Activated CD4-positive, alpha-beta T cell treated with anti-CD3 and anti-CD28 coated beads, Interleukin-2, amount 50 U/mL, for 48 hours (primary cell): ENCODE measurements around the gene GLB1L.
"Not testable (repeated sequence)": the region's sequence is repeated elsewhere in the genome, so short reads cannot be mapped to it uniquely, and the experiment has no call there.

Experiments used
- DNase-seq, 2 experiments: peaks; one replicate each; pipeline ENCODE4 v3.0.0-alpha.2; 2020

The GLB1L gene

GRCh38 chr2:219245148-219245898 is at the start of gene GLB1L, which contains the start of gene STK16:
Gene GLB1L, minus strand, starts transcription at chr2:219245444. Its CDS starts 1,871 bp downstream, at chr2:219243573.
Gene STK16, plus strand, starts transcription at chr2:219245479. Its CDS starts 521 bp downstream, at chr2:219246000.
- peak; percentile 93 to 94 for DNase-seq

GRCh38 chr2:219294356-219295351 is 49.4 kb upstream of the GLB1L start:
- peak; percentile 90 to 91 for DNase-seq

- no peak for DNase-seq
Observed at GRCh38 chr2:219293736-219294231, 48.5 kb upstream of the GLB1L start.

- DNase-seq = no peak
Observed at GRCh38 chr2:219292616-219293015, 47.4 kb upstream of the GLB1L start.

GRCh38 chr2:219291910-219292490 is 46.8 kb upstream of the GLB1L start:
- no peak for DNase-seq

GRCh38 chr2:219291394-219291793 is 46.1 kb upstream of the GLB1L start:
- DNase-seq = no peak

- no peak for DNase-seq
Observed at GRCh38 chr2:219290381-219291171, 45.3 kb upstream of the GLB1L start.

- no peak for DNase-seq
Observed at GRCh38 chr2:219289537-219290361, 44.5 kb upstream of the GLB1L start.

GRCh38 chr2:219289195-219289536 is 43.9 kb upstream of the GLB1L start:
- DNase-seq = no peak

- no peak for DNase-seq
Observed at GRCh38 chr2:219287580-219288265, 42.5 kb upstream of the GLB1L start.

- DNase-seq = not testable (repeated sequence)
Observed at GRCh38 chr2:219287116-219287440, 41.8 kb upstream of the GLB1L start.

- DNase-seq = no peak
Observed at GRCh38 chr2:219286436-219287115, 41.3 kb upstream of the GLB1L start.

GRCh38 chr2:219285894-219286425 is 40.7 kb upstream of the GLB1L start:
- no peak for DNase-seq

GRCh38 chr2:219285373-219285735 is 40.1 kb upstream of the GLB1L start:
- no peak for DNase-seq

GRCh38 chr2:219284501-219285372 is 39.5 kb upstream of the GLB1L start:
- DNase-seq = no peak

GRCh38 chr2:219282943-219283581 is 37.8 kb upstream of the GLB1L start:
- DNase-seq = no peak

- no peak for DNase-seq
Observed at GRCh38 chr2:219282375-219282774, 37.1 kb upstream of the GLB1L start.

- DNase-seq = no peak
Observed at GRCh38 chr2:219281588-219281987, 36.3 kb upstream of the GLB1L start.
